ENCODE results near the gene RAB23.

Gene RAB23

DNA sequence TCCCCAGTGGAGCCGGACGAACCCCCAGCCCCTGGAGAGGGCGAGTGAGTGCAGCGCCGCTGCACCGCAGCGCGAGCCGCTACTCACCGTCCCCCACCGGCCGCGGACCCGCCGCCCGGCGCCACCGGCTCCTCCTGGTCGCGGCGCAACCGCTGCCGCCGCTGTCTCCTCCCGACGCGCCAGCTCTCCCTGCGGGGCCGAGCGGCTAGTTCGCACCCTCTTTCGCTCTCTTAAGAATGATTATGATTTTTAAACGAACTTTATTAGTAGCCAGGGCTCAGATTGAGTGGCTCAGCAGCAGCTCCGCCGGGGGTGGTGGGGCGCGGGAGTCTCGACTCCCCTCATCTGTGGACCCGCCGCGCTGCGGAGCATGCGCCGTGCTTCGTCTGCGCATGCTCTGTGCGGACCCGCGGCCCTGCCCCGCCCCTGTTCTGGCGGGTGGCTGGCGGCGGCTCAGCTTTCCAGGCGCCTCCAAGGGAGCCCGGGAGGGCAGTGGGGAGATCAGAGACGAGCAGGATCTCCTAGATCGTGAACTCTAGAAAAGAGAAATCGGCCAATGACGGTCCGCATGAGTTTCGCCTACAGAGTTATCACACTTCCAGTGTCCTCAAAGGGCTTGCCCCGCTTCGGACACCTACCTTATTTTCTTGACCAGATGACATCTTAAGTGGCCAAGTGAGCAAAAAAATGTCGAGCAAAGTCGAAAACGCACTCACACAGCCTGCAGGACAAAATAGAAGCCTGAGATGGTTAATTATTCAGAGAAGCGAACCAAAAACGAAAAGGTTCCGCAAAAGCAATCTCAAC is at the start of gene RAB23:
Gene RAB23 (minus strand): TSS at position 372 of the 807 bp plus-strand sequence. CDS start 11,927 bp downstream, outside the sequence.
- in situ Hi-C loops (cut with MboI; ENCODE audit: low sequenced_read_pairs) = no loop called here

DNA sequence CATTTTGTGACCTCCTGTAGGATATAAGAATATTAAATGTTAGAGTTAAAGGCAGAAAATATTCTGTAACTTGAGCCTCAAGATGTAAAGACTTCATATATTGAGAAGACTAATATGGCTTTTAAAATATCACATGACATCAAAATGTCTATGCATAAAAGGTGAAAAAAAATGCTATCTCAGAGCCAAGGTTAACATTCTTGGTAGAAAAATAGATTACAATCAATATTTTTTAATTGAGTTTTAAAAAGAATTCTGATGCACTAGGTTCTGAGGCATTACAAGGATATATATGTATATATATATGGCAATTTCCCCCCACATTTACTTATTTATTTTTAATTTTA is 46.2 kb upstream of the RAB23 start:
- in situ Hi-C loops (cut with MboI; ENCODE audit: low sequenced_read_pairs) = no loop called here

DNA sequence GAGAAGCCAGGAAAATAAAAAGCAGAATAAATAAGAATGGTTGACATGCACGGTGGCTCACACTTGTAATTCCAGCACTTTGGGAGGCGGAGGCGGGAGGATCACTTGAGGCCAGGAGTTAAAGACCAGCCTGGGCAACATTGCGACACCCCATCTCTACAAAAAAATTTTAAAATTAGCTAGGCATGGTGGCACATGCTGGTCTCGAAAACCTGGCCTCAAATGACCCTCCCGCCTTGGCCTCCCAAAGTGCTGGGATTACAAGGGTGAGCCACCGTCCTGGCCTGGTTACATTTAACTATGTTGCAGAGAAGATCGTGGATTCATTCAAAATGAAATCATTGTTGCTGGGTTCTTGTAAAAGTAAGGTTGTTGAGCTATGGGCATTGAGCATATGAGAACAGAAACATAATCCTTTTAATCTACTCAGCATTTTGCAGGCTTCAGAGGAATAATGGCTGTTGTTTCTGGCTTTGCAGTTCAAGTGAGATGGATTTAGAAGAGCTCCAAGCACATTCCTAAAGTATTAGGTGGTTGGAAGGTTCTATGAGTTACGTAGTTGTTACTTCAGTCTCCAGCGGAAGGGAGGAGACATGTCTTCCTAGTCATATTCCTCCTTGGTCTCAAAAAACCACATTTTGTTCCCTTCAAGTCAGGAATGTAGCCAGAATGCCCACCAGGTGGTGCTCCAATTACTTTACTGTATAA is 45.6 kb upstream of the RAB23 start:
- in situ Hi-C loops (cut with MboI; ENCODE audit: low sequenced_read_pairs) = no loop called here

DNA sequence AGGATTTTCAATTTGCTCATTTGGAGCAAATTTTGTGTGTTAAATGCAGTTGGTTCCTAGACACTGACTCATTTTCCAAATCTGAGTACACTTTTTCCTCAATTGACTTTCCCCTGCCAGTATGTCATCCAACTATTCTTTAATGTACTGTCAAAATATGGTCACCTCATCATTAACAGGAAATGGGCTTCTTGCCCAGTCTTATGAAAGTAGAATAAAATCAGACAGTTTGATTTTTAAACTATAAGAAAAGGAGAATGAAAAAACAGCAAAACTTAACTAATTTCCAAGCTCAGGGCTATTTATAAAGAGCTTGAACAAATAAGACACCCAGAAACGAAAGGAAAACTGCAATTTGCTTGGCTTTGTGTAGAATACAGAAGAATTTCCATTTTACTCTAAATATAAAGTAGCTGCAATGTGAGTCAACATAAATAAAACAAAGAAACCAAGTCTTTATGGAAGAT is 43.7 kb upstream of the RAB23 start:
- in situ Hi-C loops (cut with MboI; ENCODE audit: low sequenced_read_pairs) = no loop called here

DNA sequence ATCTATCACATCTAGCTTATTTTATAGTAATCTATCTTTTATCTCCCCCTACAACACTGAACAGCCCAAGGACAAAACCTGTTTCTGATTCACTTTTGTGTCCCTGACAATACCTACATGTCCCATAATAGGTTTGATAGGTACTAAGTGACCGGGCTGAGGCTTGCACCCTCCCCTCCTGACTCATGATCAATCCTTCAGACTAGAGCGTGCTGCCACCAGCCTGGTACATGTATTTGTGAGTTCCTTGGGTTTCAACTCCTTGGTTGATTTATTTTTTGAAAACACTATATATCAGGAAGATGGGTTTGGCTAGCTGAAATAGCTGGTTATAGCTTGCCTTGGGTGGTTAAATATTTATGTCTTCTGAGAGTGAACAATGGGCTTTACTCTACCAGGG is 41.6 kb upstream of the RAB23 start:
- in situ Hi-C loops (cut with MboI; ENCODE audit: low sequenced_read_pairs) = no loop called here

DNA sequence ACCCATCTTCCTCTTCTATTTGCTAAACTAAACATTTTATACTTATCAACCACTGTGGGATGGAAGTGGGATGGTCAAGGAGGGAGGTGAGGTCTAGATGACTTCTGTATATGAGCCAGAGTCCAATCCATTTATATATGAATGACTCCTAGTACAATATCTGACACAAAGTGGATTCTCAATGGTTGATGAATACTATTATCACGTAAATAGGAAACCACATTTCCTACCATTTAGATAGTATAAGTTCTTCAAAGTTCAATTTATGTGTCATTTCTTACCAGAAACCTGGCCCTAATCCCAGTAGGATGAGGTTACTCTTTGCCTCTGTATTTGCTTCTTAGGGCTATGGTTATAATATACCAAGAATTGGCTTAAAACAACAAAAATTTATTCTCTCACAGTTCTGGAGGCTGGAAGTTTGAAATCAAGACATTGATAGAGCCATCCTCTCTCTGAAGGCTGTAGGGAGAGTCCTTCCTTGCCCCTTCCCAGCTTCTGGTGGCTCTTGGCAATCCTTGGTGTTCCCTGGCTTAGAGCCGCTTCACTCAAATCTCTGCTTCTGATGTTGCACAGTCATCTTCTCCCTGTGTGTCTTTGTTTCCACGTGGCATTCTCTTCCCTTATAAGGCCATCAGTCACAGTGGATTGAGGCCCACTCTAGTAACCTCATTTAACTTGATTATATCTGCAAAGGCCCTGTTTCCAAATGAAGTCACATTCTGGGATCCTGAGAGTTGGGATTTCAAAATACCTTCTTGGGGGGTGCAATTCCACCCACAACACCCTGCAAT is 41.0 kb upstream of the RAB23 start:
- in situ Hi-C loops (cut with MboI; ENCODE audit: low sequenced_read_pairs) = no loop called here

DNA sequence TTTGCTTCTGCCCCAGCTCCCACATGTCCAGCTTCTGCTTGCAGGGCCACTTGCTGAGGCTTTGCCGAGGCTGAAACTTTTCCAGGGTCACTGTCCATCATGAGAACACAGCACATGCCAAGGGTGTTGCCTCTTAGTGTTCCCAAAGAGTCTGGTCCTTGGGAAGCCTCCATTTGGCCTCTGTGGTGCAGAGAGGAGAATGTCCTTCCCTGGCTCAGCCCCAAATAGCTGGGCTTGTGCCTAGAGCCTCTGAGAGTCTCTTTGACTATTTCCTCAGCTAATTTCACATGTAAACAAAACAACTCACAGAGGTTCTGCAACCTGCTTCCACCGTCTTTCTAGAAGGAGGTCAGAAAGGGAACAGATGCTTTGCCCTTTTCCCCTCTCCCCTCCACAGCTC is 40.4 kb upstream of the RAB23 start:
- in situ Hi-C loops (cut with MboI; ENCODE audit: low sequenced_read_pairs) = no loop called here

DNA sequence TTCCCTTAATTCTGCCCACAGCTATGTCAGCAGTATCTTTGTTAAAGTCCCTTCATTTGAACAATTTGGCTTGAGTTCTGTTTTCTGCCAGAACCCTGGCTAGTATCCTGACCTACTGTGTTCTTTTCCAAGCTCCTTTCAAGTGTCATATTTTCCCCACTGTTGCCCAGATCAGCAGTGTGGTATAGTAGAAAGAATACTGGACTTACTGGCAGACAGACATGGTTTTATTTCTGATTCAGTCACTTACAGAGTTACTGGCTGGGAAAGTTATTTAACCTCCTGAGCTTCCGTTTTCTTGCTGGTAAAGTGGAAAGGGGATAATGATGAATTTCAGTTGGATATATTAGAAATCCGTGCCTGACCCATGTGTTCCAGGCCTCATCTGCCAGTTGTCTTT is 39.8 kb upstream of the RAB23 start:
- in situ Hi-C loops (cut with MboI; ENCODE audit: low sequenced_read_pairs) = no loop called here

DNA sequence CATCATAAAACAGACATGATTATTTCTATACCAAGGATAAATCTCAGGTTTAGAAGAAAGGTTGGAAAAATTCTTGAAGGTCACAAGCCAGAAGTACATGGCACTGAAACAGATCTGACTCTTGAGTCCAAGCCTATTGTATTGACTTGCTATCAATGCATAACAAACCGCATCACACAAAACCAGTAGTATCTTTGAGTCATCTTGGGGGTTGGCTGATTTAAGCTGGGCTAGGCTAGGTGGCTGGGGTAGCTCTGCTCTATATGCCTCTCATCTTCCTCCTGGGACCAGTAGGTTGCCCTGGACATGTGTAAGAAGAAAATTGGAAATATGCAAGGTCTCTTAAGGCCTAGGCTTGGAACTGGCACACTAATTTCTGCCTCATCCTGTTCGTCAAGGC is 37.0 kb upstream of the RAB23 start:
- in situ Hi-C loops (cut with MboI; ENCODE audit: low sequenced_read_pairs) = no loop called here

DNA sequence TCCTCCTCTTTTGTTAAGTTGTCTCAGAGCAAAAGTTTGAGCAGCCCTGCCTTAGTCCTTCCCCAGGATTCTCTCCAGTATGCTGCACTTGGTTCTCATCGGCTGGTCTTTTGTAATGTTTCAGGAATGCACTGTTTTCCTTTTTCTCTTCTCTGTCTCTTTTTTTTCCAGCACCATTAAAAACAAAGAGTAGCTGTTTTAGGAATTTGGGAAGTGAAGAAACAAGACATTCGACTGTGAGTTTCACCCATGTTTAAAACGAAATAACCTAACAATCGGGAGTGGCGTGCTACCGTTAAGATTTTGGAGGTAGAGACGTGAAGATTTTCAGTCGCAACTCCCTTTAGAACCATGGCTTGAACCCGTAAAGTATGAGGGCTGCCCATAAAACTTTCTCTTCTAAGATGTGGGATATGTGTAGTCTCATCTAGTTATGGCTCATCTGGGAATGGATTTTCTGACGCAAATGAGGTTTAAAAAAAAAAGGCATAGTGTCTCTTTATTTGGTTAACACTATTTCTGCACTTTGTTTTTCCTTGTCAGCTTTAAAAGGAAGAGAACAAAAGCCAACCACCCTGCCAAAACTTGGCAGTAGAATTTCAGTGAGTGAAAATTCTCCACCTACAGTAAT is 35.9 kb upstream of the RAB23 start:
- in situ Hi-C loops (cut with MboI; ENCODE audit: low sequenced_read_pairs) = no loop called here

DNA sequence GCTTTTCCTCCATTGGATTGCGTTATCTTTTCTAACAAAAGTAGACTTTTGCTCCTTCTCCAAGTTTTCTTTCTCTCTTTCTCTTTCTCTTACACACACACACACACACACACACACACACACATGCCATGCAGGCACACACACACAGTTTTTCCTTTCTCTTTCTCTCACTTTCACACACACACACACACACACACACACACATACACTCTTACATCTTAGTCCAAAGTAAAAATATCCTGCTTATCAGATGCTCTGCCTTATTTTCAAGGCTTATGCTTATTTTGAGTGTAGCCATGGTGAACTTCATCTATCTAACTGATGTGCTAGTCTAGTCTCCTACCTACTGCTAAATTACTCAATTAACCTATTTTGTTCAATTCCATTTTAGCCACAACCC is 34.4 kb upstream of the RAB23 start:
- in situ Hi-C loops (cut with MboI; ENCODE audit: low sequenced_read_pairs) = no loop called here

DNA sequence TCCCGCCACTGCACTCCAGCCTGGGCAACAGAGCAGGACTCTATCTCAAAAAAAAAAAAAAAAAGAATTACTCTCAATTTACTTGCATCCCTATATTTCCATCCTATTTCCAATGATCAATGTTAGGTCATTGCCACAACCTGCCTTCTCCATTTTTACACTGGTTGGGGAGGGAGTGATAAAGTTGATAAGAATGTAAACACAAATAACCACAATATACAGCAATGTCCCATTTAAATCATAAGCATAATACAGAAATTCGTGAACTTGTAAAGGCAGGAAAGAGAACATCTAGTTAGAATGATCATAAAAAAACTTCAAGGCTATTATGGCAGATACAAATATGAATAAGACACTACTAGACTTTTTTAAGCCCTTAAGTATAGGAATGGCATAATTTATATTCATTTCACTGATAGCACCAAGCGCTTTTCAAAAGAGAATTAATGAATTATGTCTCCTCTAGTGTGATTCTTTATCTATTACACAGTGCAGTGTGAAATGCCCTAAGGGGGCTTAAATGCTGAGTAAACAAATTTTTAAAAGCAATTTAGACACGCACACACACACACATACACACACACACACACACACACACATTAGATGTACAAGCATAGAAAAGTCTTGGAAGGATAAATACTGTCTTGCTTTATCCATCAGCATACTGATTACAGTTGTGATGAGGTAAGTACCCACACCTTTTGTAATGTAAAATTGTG is 33.5 kb upstream of the RAB23 start:
- in situ Hi-C loops (cut with MboI; ENCODE audit: low sequenced_read_pairs) = no loop called here

DNA sequence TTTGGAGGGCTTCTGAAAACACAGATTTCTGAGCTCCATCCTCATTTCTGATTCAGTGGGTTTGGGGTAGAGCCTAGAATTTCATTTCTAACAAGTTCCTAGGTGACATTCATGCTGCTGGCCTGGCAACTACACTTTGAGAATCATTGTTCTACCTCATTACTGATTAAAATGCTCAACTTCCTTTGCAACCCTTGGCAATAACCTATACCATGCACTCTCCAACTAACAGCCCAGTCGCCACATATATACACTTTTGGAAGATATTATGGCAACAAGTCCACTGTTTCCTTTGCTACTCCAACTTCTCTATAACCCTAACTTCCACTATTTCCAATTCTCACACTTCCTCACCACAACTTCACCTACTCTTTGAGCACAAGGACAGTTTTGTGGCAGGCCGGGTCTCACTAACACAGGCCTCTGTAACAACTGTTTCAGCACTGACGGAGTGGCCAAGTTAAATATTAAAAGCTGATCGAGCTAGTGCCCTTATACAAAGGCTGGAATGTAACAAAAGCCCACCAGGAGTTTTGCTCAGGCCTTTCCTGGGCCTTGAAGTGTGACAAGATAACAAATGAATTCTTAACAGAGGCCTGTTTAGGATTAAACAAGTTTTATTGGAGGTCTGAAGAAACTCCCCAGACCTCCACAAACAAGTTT is 32.1 kb upstream of the RAB23 start:
- in situ Hi-C loops (cut with MboI; ENCODE audit: low sequenced_read_pairs) = no loop called here

DNA sequence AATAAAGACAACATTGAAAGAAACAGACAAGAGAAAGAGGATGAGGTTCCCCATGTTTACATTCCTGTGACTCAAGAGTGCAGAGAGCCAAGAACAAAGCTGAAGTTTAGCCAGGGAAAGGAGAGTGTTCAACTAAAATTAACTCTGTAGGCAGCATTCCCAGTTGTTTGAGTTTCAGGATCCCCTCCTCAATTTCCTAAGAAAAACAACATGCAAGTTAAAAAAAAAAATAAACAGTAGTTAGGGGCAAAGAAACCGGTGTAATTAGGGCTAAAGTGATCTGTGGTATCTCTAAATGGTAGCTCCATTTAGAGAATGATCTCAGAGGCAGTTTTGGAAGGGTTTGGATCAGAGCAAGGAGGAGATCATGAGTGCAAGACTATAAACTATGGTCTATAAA is 30.9 kb upstream of the RAB23 start:
- in situ Hi-C loops (cut with MboI; ENCODE audit: low sequenced_read_pairs) = no loop called here

DNA sequence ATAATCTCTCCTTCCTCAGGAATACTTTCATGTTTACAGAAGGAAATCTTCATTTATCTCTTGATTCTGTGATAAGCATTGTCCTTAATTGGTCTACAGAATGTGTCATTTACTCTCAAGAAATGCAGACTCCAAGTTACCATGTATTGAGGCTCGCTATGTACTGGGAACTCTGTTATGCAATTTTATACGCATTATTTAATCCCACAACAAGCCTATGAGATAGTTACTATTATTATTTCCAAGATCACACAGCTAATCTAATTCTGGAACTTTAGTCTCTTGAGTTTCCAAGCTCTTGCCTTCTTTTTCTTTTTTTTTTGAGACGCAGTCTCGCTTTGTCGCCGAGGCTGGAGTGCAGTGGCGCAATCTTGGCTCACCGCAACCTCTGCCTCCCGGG is 30.0 kb upstream of the RAB23 start:
- in situ Hi-C loops (cut with MboI; ENCODE audit: low sequenced_read_pairs) = no loop called here

DNA sequence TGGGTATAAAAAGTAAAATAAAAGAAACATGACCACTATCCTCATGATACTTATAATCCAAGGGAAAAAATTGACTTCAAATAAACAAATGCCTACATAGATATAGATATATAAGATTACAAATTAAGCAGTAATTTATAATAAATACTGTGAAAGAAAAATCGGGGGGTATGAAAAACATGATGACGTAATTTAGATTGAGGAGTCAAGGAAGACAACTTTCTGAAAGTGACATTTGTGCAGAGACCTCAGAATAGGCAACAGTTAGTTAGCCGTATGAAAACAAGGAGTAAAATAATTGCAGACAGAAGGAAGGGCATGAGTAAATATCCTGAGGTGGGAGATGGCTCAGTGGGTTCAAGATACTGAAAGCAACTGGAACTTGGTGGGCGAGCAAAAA is 28.2 kb upstream of the RAB23 start:
- in situ Hi-C loops (cut with MboI; ENCODE audit: low sequenced_read_pairs) = no loop called here

DNA sequence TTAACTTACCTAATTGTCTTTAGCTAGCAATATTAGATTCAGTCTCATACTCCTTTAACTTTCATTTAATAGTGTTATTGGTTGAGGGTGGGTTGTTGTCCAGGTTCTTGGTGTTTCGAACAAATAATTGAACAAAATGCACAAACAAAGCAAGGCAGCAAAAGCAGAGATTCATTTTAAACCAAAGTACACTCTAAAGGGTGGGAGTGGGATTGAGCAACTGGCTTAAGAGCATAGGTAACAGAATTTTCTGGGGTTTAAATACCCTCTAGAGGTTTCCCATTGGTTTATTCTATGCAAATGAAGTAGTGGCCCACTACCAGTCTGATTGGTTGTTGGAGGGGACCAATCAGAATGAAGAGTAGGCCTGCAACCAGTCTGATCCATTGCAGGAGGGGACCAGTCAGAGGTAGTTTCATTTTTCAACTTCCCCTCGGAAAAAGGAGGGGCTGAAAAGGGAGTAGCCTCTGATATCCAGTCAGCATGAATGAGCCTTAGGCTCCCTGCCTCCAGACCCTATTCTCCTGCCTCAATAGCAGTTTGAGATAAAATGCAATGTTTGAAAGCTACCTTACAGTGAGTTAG is 26.3 kb upstream of the RAB23 start:
- in situ Hi-C loops (cut with MboI; ENCODE audit: low sequenced_read_pairs) = no loop called here

DNA sequence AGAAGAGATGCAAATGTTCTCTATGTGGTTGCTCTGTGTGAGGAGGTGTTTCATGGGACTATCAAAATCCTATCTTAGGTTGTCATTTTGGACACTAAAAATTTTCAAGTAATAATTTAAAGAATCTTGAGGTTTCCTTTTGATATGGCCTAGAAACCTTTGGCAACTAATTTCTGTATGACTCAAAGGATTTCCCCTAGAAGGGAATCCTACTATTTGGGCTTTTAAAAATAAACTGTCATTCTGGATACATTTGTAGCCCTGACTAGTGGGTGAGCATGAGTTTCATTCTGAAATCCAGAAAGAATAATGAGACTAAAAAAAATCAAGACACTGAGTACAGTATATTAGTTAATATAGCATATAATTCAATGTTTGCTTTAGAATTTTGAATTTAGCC is 25.5 kb upstream of the RAB23 start:
- in situ Hi-C loops (cut with MboI; ENCODE audit: low sequenced_read_pairs) = no loop called here

DNA sequence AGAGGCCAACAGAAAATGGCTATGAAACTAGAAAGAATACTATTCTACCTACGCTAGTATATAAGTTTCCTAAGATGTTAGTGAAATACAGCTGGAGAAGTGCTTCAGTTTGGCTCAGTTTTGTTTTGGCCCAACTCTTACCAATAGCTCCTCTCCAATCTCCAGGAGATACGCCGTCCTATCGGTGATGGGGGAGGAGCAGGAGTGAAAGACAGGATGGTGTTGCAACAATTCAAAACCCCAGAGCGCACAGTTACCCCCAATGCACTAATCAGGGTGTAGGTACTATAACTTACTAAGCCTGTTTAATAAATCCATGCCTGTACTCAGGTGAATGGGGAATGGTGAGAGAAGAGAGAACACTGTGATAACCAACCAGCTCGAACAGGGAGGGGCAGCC is 24.2 kb upstream of the RAB23 start:
- in situ Hi-C loops (cut with MboI; ENCODE audit: low sequenced_read_pairs) = no loop called here

DNA sequence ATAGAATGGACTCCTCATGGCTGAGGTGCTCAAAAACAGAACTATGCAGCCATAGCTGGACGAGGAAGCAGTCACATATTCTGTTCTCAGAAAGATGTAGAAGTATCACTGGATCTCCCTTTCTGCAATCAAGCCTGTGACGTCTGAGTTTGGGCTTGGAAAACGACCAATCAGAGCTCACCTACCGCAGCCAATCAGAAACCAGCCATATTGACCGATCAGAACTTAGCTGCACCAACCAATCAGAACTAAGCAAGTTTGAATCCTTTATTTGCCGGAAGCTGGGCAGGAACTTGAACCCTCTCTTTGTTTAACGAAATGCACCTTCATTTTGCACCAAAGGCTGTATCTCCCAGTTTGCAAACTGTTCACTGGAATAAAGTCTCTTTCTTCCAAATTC is 21.8 kb upstream of the RAB23 start:
- in situ Hi-C loops (cut with MboI; ENCODE audit: low sequenced_read_pairs) = no loop called here

All from HL-60/S4 treated with retinoic acid at 250 ng/mL for 4 days and 3 days (cell line).